Measurements from ENCODE around the gene RRP36.

Gene RRP36

DNA sequence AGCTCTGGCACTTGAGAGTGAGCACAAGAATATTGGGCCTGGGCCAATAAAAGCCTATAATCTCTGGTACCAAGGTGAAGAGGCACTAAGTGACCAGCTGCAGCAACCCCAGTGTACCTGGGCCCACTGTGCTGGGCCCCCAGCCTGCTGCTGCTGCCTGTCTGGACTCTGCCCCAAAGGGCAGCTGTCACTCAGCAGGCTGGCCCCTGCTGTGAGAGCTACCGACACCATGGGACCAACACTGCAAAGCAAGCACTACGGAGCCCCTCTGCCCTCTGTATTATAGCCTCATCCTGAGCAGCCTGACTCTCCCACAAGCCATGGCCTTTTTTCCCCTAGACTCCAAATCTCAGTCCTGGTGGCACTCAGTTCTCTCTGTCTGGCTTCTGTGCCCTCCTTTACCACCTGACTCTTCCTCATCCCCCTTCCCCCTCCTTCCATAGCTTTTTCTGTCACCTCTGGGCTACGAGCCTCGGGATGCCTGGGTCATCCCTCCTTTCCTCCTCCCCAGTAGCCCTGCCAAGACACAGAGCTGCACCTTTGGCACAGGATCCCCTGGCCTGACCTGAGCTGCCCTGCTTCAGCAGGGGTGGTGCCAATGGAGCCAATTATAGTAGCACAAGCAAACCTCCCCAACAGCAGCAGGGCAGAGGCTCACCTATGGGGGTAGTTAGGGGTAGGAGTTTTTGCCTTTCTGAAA lies 14.2 kb downstream of the RRP36 start:
- peaks cover 41 to 79% of the 10 kb centered on the region in 2 experiments for H3K36me3 ChIP-seq (ENCODE audit: control insufficient read depth in 2 of 2, insufficient read depth in 1 of 2, low read length in 2 of 2)
- 0 out of 2 replicates have a peak, but pooled peaks have one; percentile 19 for TF ChIP-seq ZIC2 (tag by site-specific recombination; IDR thresholded peaks at IDR 0.05)
- TF ChIP-seq, protein P1, sequence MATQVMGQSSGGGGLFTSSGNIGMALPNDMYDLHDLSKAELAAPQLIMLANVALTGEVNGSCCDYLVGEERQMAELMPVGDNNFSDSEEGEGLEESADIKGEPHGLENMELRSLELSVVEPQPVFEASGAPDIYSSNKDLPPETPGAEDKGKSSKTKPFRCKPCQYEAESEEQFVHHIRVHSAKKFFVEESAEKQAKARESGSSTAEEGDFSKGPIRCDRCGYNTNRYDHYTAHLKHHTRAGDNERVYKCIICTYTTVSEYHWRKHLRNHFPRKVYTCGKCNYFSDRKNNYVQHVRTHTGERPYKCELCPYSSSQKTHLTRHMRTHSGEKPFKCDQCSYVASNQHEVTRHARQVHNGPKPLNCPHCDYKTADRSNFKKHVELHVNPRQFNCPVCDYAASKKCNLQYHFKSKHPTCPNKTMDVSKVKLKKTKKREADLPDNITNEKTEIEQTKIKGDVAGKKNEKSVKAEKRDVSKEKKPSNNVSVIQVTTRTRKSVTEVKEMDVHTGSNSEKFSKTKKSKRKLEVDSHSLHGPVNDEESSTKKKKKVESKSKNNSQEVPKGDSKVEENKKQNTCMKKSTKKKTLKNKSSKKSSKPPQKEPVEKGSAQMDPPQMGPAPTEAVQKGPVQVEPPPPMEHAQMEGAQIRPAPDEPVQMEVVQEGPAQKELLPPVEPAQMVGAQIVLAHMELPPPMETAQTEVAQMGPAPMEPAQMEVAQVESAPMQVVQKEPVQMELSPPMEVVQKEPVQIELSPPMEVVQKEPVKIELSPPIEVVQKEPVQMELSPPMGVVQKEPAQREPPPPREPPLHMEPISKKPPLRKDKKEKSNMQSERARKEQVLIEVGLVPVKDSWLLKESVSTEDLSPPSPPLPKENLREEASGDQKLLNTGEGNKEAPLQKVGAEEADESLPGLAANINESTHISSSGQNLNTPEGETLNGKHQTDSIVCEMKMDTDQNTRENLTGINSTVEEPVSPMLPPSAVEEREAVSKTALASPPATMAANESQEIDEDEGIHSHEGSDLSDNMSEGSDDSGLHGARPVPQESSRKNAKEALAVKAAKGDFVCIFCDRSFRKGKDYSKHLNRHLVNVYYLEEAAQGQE (tag by site-specific recombination; IDR thresholded peaks at IDR 0.05): no peak
- H3K27ac ChIP-seq (ENCODE audit: extremely low read depth, low read depth, low read length): 0 out of 2 replicates have a peak overlapping the region, but pooled peaks have one; percentile 37
- no peaks in the 10 kb centered on the region for H3K9me3 ChIP-seq (ENCODE audit: control insufficient read depth, insufficient read depth, low read depth, low read length)
- CTCF ChIA-PET: interaction anchor here (0.6 to 1.4 kb wide), 4 partner anchors 10 to 108 kb away, joined by 3 to 4 read pairs (median 3); no protein-coding TSS in a partner anchor
- H3K4me3 ChIP-seq (ENCODE audit: low read depth, low read length): no peak overlapping the region
- H3K4me1 ChIP-seq (ENCODE audit: control insufficient read depth, insufficient read depth, low read length): no peaks in the 10 kb centered on the region
- POLR2A ChIA-PET: interaction anchor here (0.6 to 5.0 kb wide), 7 partner anchors 10 to 41 kb away, joined by 3 to 22 read pairs (median 4); partner anchors contain the start of genes CUL7, KLC4, KLHDC3 and MEA1

DNA sequence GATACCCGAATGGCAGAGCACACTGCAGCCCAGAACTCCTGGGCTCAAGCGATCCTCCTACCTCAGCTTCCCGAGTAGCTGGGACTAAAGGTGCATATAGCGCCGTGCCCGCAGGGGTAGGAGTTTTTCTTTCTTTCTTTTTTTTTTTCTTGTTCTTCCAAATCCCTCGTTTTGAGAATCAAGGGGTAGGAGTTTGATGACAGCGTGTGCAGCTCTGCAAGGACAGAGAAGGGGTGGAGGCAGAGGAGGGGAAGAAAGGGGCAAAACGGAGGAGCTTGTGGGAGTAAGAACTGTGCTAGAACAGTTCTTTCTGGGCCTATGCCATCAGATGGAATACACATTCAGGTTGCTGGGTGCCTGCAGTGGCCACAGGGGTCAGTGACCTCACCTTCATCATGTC lies 15.3 kb downstream of the RRP36 start:
- peaks cover 48 to 84% of the 10 kb centered on the region in 2 experiments for H3K36me3 ChIP-seq (ENCODE audit: control insufficient read depth in 2 of 2, insufficient read depth in 1 of 2, low read length in 2 of 2)
- no peaks in the 10 kb centered on the region for H3K4me1 ChIP-seq (ENCODE audit: control insufficient read depth, insufficient read depth, low read length)
- H3K4me3 ChIP-seq (ENCODE audit: low read depth, low read length): no peak overlapping the region
- no peak overlapping the region for H3K27ac ChIP-seq (ENCODE audit: extremely low read depth, low read depth, low read length)
- ChIA-PET POLR2A (interaction anchor here (0.7 to 5.0 kb wide), 5 partner anchors 16 to 1301 kb away, joined by 3 to 22 read pairs (median 3); partner anchors contain the start of genes CUL7, KLHDC3, MEA1 and RRP36), CTCF (interaction anchor here (1.5 kb wide), 1 partner anchor 107 kb away, joined by 3 read pairs; no protein-coding TSS in a partner anchor)
- no peak for TF ChIP-seq RBAK (tag by site-specific recombination; IDR thresholded peaks at IDR 0.05)
- TF ChIP-seq, protein P2, sequence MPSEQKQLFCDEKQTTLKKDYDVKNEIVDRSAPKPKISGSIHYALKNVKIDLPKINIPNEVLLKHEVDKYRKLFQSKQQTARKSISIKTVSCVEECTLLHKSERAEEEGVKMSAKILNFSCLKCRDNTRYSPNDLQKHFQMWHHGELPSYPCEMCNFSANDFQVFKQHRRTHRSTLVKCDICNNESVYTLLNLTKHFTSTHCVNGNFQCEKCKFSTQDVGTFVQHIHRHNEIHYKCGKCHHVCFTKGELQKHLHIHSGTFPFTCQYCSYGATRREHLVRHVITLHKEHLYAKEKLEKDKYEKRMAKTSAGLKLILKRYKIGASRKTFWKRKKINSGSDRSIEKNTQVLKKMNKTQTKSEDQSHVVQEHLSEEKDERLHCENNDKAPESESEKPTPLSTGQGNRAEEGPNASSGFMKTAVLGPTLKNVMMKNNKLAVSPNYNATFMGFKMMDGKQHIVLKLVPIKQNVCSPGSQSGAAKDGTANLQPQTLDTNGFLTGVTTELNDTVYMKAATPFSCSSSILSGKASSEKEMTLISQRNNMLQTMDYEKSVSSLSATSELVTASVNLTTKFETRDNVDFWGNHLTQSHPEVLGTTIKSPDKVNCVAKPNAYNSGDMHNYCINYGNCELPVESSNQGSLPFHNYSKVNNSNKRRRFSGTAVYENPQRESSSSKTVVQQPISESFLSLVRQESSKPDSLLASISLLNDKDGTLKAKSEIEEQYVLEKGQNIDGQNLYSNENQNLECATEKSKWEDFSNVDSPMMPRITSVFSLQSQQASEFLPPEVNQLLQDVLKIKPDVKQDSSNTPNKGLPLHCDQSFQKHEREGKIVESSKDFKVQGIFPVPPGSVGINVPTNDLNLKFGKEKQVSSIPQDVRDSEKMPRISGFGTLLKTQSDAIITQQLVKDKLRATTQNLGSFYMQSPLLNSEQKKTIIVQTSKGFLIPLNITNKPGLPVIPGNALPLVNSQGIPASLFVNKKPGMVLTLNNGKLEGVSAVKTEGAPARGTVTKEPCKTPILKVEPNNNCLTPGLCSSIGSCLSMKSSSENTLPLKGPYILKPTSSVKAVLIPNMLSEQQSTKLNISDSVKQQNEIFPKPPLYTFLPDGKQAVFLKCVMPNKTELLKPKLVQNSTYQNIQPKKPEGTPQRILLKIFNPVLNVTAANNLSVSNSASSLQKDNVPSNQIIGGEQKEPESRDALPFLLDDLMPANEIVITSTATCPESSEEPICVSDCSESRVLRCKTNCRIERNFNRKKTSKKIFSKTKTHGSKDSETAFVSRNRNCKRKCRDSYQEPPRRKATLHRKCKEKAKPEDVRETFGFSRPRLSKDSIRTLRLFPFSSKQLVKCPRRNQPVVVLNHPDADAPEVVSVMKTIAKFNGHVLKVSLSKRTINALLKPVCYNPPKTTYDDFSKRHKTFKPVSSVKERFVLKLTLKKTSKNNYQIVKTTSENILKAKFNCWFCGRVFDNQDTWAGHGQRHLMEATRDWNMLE (tag by site-specific recombination; conservative IDR thresholded peaks at IDR 0.05; ENCODE audit: low read depth): no peak
- no peak for TF ChIP-seq OVOL3 (tag by site-specific recombination; IDR thresholded peaks at IDR 0.05)
- TF ChIP-seq ZNF146 (tag by site-specific recombination; IDR thresholded peaks at IDR 0.05): no peak
- no peak for TF ChIP-seq ZFP37 (tag by site-specific recombination; IDR thresholded peaks at IDR 0.05)
- H3K9me3 ChIP-seq (ENCODE audit: control insufficient read depth, insufficient read depth, low read depth, low read length): no peaks in the 10 kb centered on the region

DNA sequence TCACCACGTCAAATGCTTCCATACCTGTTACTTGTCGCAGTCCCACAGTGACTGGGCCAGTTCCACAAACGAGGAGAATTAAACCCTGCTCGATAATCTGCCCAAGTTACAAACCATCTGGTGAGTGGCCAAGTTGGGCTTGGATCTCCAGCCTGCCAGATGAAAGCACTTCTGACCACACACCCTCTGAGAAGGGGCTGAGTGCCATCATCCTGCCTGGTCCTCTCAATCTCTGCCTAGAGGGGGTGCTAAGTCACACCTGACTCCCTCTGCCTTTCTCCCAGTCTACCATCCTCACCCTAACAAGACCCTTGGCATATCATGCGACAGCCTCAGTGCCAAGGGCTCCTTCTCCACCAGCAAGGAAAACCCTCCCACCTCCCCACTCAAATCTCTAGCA lies 15.8 kb downstream of the RRP36 start:
- CTCF ChIA-PET: interaction anchor here (0.7 to 1.5 kb wide), 4 partner anchors 14 to 399 kb away, joined by 3 to 4 read pairs (median 3); no protein-coding TSS in a partner anchor
- Histone ChIP-seq H3K9me3 (ENCODE audit: control insufficient read depth, insufficient read depth, low read depth, low read length) (no peaks in the 10 kb centered on the region), H3K4me1 (ENCODE audit: control insufficient read depth, insufficient read depth, low read length) (no peaks in the 10 kb centered on the region), H3K27ac (ENCODE audit: extremely low read depth, low read depth, low read length) (no peak overlapping the region), H3K36me3 (ENCODE audit: control insufficient read depth in 2 of 2, insufficient read depth in 1 of 2, low read length in 2 of 2) (peaks cover 44 to 83% of the 10 kb centered on the region in 2 experiments), H3K4me3 (ENCODE audit: low read depth, low read length) (no peak overlapping the region)
- TF ChIP-seq, protein P3, sequence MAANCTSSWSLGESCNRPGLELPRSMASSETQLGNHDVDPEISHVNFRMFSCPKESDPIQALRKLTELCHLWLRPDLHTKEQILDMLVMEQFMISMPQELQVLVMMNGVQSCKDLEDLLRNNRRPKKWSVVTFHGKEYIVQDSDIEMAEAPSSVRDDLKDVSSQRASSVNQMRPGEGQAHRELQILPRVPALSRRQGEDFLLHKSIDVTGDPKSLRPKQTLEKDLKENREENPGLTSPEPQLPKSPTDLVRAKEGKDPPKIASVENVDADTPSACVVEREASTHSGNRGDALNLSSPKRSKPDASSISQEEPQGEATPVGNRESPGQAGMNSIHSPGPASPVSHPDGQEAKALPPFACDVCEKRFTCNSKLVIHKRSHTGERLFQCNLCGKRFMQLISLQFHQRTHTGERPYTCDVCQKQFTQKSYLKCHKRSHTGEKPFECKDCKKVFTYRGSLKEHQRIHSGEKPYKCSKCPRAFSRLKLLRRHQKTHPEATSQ (tag by site-specific recombination; IDR thresholded peaks at IDR 0.05): no peak
- TF ChIP-seq, protein P4, sequence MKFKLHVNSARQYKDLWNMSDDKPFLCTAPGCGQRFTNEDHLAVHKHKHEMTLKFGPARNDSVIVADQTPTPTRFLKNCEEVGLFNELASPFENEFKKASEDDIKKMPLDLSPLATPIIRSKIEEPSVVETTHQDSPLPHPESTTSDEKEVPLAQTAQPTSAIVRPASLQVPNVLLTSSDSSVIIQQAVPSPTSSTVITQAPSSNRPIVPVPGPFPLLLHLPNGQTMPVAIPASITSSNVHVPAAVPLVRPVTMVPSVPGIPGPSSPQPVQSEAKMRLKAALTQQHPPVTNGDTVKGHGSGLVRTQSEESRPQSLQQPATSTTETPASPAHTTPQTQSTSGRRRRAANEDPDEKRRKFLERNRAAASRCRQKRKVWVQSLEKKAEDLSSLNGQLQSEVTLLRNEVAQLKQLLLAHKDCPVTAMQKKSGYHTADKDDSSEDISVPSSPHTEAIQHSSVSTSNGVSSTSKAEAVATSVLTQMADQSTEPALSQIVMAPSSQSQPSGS (tag by site-specific recombination; IDR thresholded peaks at IDR 0.05; ENCODE audit: low read depth): no peak
- TF ChIP-seq ZNF544 (tag by site-specific recombination; IDR thresholded peaks at IDR 0.05): no peak
- TF ChIP-seq ZNF140 (tag by site-specific recombination; IDR thresholded peaks at IDR 0.05): no peak
- POLR2A ChIA-PET: interaction anchor here (0.7 to 5.0 kb wide), 4 partner anchors 16 to 1138 kb away, joined by 3 to 22 read pairs (median 8); partner anchors contain the start of genes CUL7 and RRP36
